ENCODE results near the gene CCDC9B.

The CCDC9B gene

GRCh38 chr15:40349163-40349562 is 8.4 kb upstream of the CCDC9B start:
- TF ChIP-seq CTCF (IDR thresholded peaks at IDR 0.05; ENCODE audit: low read length, missing control alignments), result no peak
- no peak for DNase-seq (ENCODE audit: low read depth)

GRCh38 chr15:40348474-40348870 is 7.7 kb upstream of the CCDC9B start:
- no peak for DNase-seq (ENCODE audit: low read depth)
- no peak overlapping the region for H3K4me3 ChIP-seq (replicated peaks; ENCODE audit: low read depth, low read length)
- TF ChIP-seq CTCF (IDR thresholded peaks at IDR 0.05; ENCODE audit: low read length, missing control alignments), result no peak

More at GRCh38 chr15:40349163-40349562, 8.4 kb upstream of the CCDC9B start:
- no peak overlapping the region for H3K4me3 ChIP-seq (replicated peaks; ENCODE audit: low read depth, low read length)

GRCh38 chr15:40347559-40348473 is 7.1 kb upstream of the CCDC9B start:
- no peak for TF ChIP-seq CTCF (IDR thresholded peaks at IDR 0.05; ENCODE audit: low read length, missing control alignments)
- no peak overlapping the region for H3K4me3 ChIP-seq (replicated peaks; ENCODE audit: low read depth, low read length)
- no peak for DNase-seq (ENCODE audit: low read depth)

GRCh38 chr15:40346579-40347558 is 6.1 kb upstream of the CCDC9B start:
- DNase-seq (ENCODE audit: low read depth), result no peak
- no peak overlapping the region for H3K4me3 ChIP-seq (replicated peaks; ENCODE audit: low read depth, low read length)
- no peak for TF ChIP-seq CTCF (IDR thresholded peaks at IDR 0.05; ENCODE audit: low read length, missing control alignments)

GRCh38 chr15:40345867-40346578 is 5.3 kb upstream of the CCDC9B start:
- TF ChIP-seq CTCF (IDR thresholded peaks at IDR 0.05; ENCODE audit: low read length, missing control alignments), result no peak
- no peak for DNase-seq (ENCODE audit: low read depth)
- no peak overlapping the region for H3K4me3 ChIP-seq (replicated peaks; ENCODE audit: low read depth, low read length)

- no peak for DNase-seq (ENCODE audit: low read depth)
- TF ChIP-seq CTCF (IDR thresholded peaks at IDR 0.05; ENCODE audit: low read length, missing control alignments), result no peak
- no peak overlapping the region for H3K4me3 ChIP-seq (replicated peaks; ENCODE audit: low read depth, low read length)
Observed at GRCh38 chr15:40345225-40345866, 4.6 kb upstream of the CCDC9B start.
